ENCODE measurements around the gene CD46. TPM values are rescaled to one million over a fixed set of nuclear protein-coding genes. Genes with fewer than 3 reads are reported as not detected.

CD46 gene
- total and polyA plus RNA-seq, 11 donors = 40.6 to 133 (median 93.9) TPM

GRCh38 chr1:207754011-207754410 is 2.2 kb downstream of the CD46 start:
- ATAC-seq (no peak), DNase-seq (no peak)
- H3K27me3 ChIP-seq = no peaks in the 10 kb centered on the region
- intact Hi-C loops (cut with DNase I) = no loop called here
- H3K36me3 ChIP-seq = peaks cover 0 to 23% (median 21%) of the 10 kb centered on the region in 9 donors
- H3K4me3 ChIP-seq = peak overlapping the region in 2 of 12 donors; percentile 80 to 81
- WGBS, 4 donors = 46 to 59% (median 56%) methylated on average over 4 of the region's 4 CpGs
- H3K9me3 ChIP-seq = no peaks in the 10 kb centered on the region
- TF ChIP-seq POLR2A (IDR thresholded peaks at IDR 0.05) (no peak), CTCF (IDR thresholded peaks at IDR 0.05) (no peak)
- H3K27ac ChIP-seq = no peak overlapping the region
- H3K4me1 ChIP-seq = peaks cover 0 to 71% (median 48%) of the 10 kb centered on the region in 12 donors

- Histone ChIP-seq H3K9me3 (no peaks in the 10 kb centered on the region), H3K36me3 (peaks cover 0 to 35% (median 32%) of the 10 kb centered on the region in 9 donors), H3K27me3 (no peaks in the 10 kb centered on the region), H3K27ac (peak overlapping the region in 1 of 12 donors; percentile 71), H3K4me3 (no peak overlapping the region), H3K4me1 (peaks cover 0 to 61% (median 42%) of the 10 kb centered on the region in 12 donors)
- intact Hi-C loops (cut with DNase I) = loop anchor here in 1 of 10 donors (5.0 kb wide), 1 partner anchor 37 kb away; no protein-coding TSS in a partner anchor
- DNase-seq (no peak), ATAC-seq (no peak)
- 68 to 74% (median 72%) methylated on average over 7 of the region's 7 CpGs for WGBS, 4 donors
- no peak for TF ChIP-seq CTCF (IDR thresholded peaks at IDR 0.05)
- TF ChIP-seq POLR2A (IDR thresholded peaks at IDR 0.05) = no peak
Measured at GRCh38 chr1:207754974-207755700, 3.3 kb downstream of the CD46 start.

- intact Hi-C loops (cut with DNase I) = loop anchor here in 1 of 10 donors (5.0 kb wide), 1 partner anchor 36 kb away; no protein-coding TSS in a partner anchor
- TF ChIP-seq CTCF (IDR thresholded peaks at IDR 0.05) = no peak
- H3K36me3 ChIP-seq = peaks cover 0 to 43% (median 39%) of the 10 kb centered on the region in 9 donors
- H3K4me1 ChIP-seq = peaks cover 0 to 52% (median 33%) of the 10 kb centered on the region in 12 donors
- H3K27ac ChIP-seq = peak overlapping the region in 1 of 12 donors; percentile 71
- DNase-seq (no peak), ATAC-seq (no peak)
- 81 to 94% (median 87%) methylated on average over 2 of the region's 2 CpGs for WGBS, 4 donors
- no peaks in the 10 kb centered on the region for H3K9me3 ChIP-seq
- no peak overlapping the region for H3K4me3 ChIP-seq
- H3K27me3 ChIP-seq = no peaks in the 10 kb centered on the region
Measured at GRCh38 chr1:207755846-207756693, 4.2 kb downstream of the CD46 start.

GRCh38 chr1:207762622-207763021 is 10.8 kb downstream of the CD46 start:
- WGBS, 4 donors = 94 to 97% (median 96%) methylated on average over 13 of the region's 13 CpGs
- intact Hi-C loops (cut with DNase I) = no loop called here
- Histone ChIP-seq H3K4me1 (peaks cover 0 to 8% (median 0%) of the 10 kb centered on the region in 12 donors), H3K4me3 (no peak overlapping the region), H3K27ac (no peak overlapping the region), H3K36me3 (peaks cover 4 to 100% (median 93%) of the 10 kb centered on the region in 9 donors), H3K9me3 (no peaks in the 10 kb centered on the region), H3K27me3 (no peaks in the 10 kb centered on the region)
- ATAC-seq = peak in 1 of 4 donors; percentile 27
- no peak for DNase-seq
- TF ChIP-seq CTCF (IDR thresholded peaks at IDR 0.05) = no peak
- no peak for TF ChIP-seq POLR2A (IDR thresholded peaks at IDR 0.05)

Data from heart left ventricle (tissue), 16 donors.